Measurements from ENCODE around the gene ANO8. TPM values are rescaled to one million over a fixed set of nuclear protein-coding genes. Genes with fewer than 3 reads are reported as not detected.
A peak's percentile ranks its signal among the peaks of the same experiment; 100 is the strongest.

ANO8 gene
- total and polyA plus RNA-seq, 2 of the 13 experiments (the other 11 are each of a cell fraction or from before 2014, with no cell fraction given), result 1.8 to 3.5 TPM

- no peaks in the 10 kb centered on the region for H3K4me1 ChIP-seq (ENCODE audit: insufficient read depth, low read length)
- BruUV-seq (replicated peaks), result no TSS peak
- ChIA-PET POLR2A (no interaction called here), CTCF (ENCODE audit: low intra/inter-chr PET ratio, low total read pairs) (interaction anchor here (0.6 kb wide), 1 partner anchor 90 kb away, joined by 3 read pairs; no protein-coding TSS in a partner anchor)
- 97% methylated on average over 14 of the region's 14 CpGs for WGBS (ENCODE audit: low lambda C conversion rate)
- in situ Hi-C loops (cut with HindIII; ENCODE audit: extremely low pct_ligation_motif_present, low pct_unique_long_range_greater_than_20kb) (no loop called here), intact Hi-C loops (cut with micrococcal nuclease; ENCODE audit: unreplicated experiment) (no loop called here)
- no peak overlapping the region for H3K4me2 ChIP-seq (ENCODE audit: low read depth, low read length)
- H4K20me1 ChIP-seq (ENCODE audit: insufficient read depth, low read length), result no peaks in the 10 kb centered on the region
- H3K79me2 ChIP-seq (ENCODE audit: insufficient read depth, low read length), result no peaks in the 10 kb centered on the region
- H3K27me3 ChIP-seq (ENCODE audit: control insufficient read depth in 1 of 2, insufficient read depth in 2 of 2, low read length in 2 of 2), result no peaks in the 10 kb centered on the region
- H2AFZ ChIP-seq (ENCODE audit: low read length), result no peak overlapping the region
- FAIRE-seq (no peak), DNase-seq (ENCODE audit: low spot score) (no peak), ATAC-seq (no peak)
- peaks cover 0 to 6% of the 10 kb centered on the region in 2 experiments; a peak in 1 of 5 replicates for H3K36me3 ChIP-seq (replicated peaks in 1 of 2; ENCODE audit: control insufficient read depth in 1 of 2, insufficient read depth in 2 of 2, low read length in 2 of 2)
- TF ChIP-seq POLR2AphosphoS2 (IDR thresholded peaks at IDR 0.05; ENCODE audit: low read depth, low read length) (no peak), KDM3A (CRISPR knock-in tag; IDR thresholded peaks at IDR 0.05; ENCODE audit: low read depth) (no peak), IKZF4 (CRISPR knock-in tag; IDR thresholded peaks at IDR 0.05; ENCODE audit: borderline replicate concordance, low read depth, not compliant biosample characterization) (no peak)
- no peak overlapping the region for H3K27ac ChIP-seq (ENCODE audit: extremely low read length, insufficient read depth, low read length)
- peaks cover 5% of the 10 kb centered on the region for H3K9me3 ChIP-seq (ENCODE audit: low read length)
- H3K9ac ChIP-seq (ENCODE audit: insufficient read depth, low read depth, low read length), result no peak overlapping the region
- no peak overlapping the region for H3K4me3 ChIP-seq (replicated peaks in 1 of 3; ENCODE audit: insufficient read depth in 1 of 3, low read depth in 2 of 3, low read length in 3 of 3)
Measured at GRCh38 chr19:17293605-17294004, 41.0 kb downstream of the ANO8 start.

DNA sequence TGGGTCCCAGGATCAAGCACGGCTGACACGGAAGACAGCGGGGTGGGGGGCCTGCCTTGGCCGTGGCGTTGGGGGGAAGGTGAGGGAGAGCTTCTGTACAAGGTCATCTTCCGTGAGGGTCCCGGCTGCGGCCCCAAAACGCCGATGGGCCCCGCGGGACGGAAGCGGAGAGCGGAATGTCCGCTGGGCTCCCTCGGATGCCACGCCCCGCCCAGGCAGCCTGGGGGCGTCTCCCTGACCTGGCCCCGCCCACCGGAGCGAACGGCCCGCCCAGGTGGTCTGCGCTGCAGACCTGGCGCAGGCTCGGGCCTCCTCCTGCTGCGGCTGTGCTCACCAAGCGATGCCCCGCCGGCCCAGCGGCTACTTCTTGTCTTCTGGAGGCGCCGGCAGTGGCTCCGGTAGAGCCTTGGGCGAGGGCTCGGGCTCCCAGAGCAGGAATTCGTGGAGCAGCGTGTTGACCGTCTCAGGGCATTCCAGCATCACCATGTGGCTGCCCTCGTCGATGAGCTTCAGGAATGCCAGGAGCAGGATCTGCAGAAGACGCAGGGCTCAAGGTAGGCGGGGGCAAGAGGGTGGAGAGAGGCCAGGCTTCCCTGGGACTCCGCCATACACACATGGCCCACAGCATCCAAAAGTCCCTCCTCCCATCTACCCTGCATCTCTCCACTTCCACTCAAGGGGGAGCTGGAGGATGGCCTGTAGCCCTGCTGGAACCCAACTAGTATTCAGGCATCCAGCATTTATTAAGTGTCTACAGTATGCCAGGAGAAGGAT lies 42.2 kb downstream of the ANO8 start:
- ChIA-PET POLR2A (interaction anchor here (0.6 kb wide), 1 partner anchor 89 kb away, joined by 3 read pairs; no protein-coding TSS in a partner anchor), CTCF (ENCODE audit: low intra/inter-chr PET ratio, low total read pairs) (interaction anchor here (0.6 to 1.0 kb wide), 2 partner anchors 13 to 92 kb away, joined by 3 to 4 read pairs; partner anchors contain the start of gene MRPL34)
- Histone ChIP-seq H3K27ac (ENCODE audit: extremely low read length, insufficient read depth, low read length) (no peak overlapping the region), H3K9me3 (ENCODE audit: low read length) (no peaks in the 10 kb centered on the region), H3K27me3 (ENCODE audit: control insufficient read depth in 1 of 2, insufficient read depth in 2 of 2, low read length in 2 of 2) (no peaks in the 10 kb centered on the region), H2AFZ (ENCODE audit: low read length) (no peak overlapping the region), H3K36me3 (replicated peaks in 1 of 2; ENCODE audit: control insufficient read depth in 1 of 2, insufficient read depth in 2 of 2, low read length in 2 of 2) (no peaks in the 10 kb centered on the region), H3K4me1 (ENCODE audit: insufficient read depth, low read length) (no peaks in the 10 kb centered on the region), H4K20me1 (ENCODE audit: insufficient read depth, low read length) (no peaks in the 10 kb centered on the region), H3K4me2 (ENCODE audit: low read depth, low read length) (no peak overlapping the region), H3K4me3 (replicated peaks in 1 of 3; ENCODE audit: insufficient read depth in 1 of 3, low read depth in 2 of 3, low read length in 3 of 3) (no peak overlapping the region), H3K79me2 (ENCODE audit: insufficient read depth, low read length) (no peaks in the 10 kb centered on the region), H3K9ac (ENCODE audit: insufficient read depth, low read depth, low read length) (no peak overlapping the region)
- BruUV-seq (replicated peaks), result no TSS peak
- DNase-seq (ENCODE audit: low spot score) (peak; percentile 51), FAIRE-seq (peak; percentile 15), ATAC-seq (peak; percentile 80)
- WGBS (ENCODE audit: low lambda C conversion rate), result 94% methylated on average over 13 of the region's 46 CpGs
- intact Hi-C loops (cut with micrococcal nuclease; ENCODE audit: unreplicated experiment) (no loop called here), in situ Hi-C loops (cut with HindIII; ENCODE audit: extremely low pct_ligation_motif_present, low pct_unique_long_range_greater_than_20kb) (no loop called here)
- TF ChIP-seq TEAD3 (CRISPR knock-in tag; optimal IDR thresholded peaks at IDR 0.05; ENCODE audit: borderline replicate concordance) (peak; percentile 18), ZBTB4 (CRISPR knock-in tag; IDR thresholded peaks at IDR 0.05; ENCODE audit: borderline replicate concordance) (no peak), ZNF687 (CRISPR knock-in tag; IDR thresholded peaks at IDR 0.05) (peak; percentile 20; the same call in 1 of the 2 replicates), RAD21 (CRISPR knock-in tag; IDR thresholded peaks at IDR 0.05) (peak; percentile 46)
